Right atrium auricular region (tissue), 2 donors: ENCODE measurements around the gene ROS1. TPM values are rescaled to one million over a fixed set of nuclear protein-coding genes. Genes with fewer than 3 reads are reported as not detected.

Experiments used
- DNase-seq: peaks from one replicate; pipeline ENCODE4 v3.0.0-alpha.2; 2019; ENCODE audit warnings: low spot score
- H3K27ac ChIP-seq, 2 donors: fragments of 200-600 bp; sonication (generic); 1 replicate in 1 of 2; 2 replicates in 1 of 2; pipeline ENCODE4 v1.5.1; 2016 to 2019
- H3K27me3 ChIP-seq, 2 donors: fragments of 200-600 bp; sonication (generic); one replicate each; pipeline versions ENCODE4 v1.5.1 to v1.6.0; 2017 to 2019
- H3K36me3 ChIP-seq: fragments of 200-600 bp; sonication (generic); one replicate; pipeline ENCODE4 v1.5.1; 2016
- H3K4me1 ChIP-seq, 2 donors: fragments of 200-600 bp; sonication (generic); one replicate each; pipeline versions ENCODE4 v1.5.1 to v1.6.0; 2017 to 2019
- H3K4me3 ChIP-seq, 2 donors: fragments of 200-600 bp; sonication (generic); 1 replicate in 1 of 2; 2 replicates in 1 of 2; pipeline ENCODE4 v1.5.1; 2017 to 2019; ENCODE audit warnings: mild to moderate bottlenecking in 1 of 2, moderate library complexity in 1 of 2
- H3K9me3 ChIP-seq, 2 donors: fragments of 200-600 bp; sonication (generic); one replicate each; pipeline ENCODE4 v1.5.1; 2019
- total RNA-seq, 2 donors: library from RNA; depleted of rRNA; stranded (reverse); fragments of >200 nt; gene quantifications; one replicate each; pipeline ENCODE4 v1.1.0, GENCODE V29; 2016
- TF ChIP-seq, protein P1 (sequence below), 2 donors: fragments of 200-600 bp; sonication (generic); IDR thresholded peaks; one replicate each; pipeline ENCODE4 v1.5.1; 2019; ENCODE audit warnings: antibody characterized with exemption in 2 of 2

Gene ROS1
- total RNA-seq, 2 donors from 2014 or later, result not detected

DNA sequence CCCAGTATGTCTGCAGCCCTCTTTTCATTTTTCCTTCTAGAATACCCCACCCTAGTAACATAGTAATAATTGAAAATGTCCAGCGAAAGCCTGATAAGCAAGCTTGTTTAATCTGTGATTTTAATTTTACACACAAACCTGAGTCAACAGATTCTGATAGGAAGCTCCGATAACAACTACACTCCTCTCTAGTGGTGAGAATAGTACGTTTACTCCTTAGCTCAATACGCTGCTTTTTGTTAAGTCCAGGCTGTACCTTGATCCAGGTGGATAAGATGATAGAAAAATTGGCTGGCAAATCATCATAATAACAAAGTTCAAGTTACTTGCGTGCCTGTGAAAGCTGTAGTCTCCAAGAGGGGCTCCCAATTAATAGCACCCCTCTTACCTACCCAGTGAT, 31.3 kb upstream of the ROS1 start:
- no peak for DNase-seq
- Histone ChIP-seq H3K4me1 (no peaks in the 10 kb centered on the region), H3K27me3 (no peaks in the 10 kb centered on the region), H3K36me3 (no peaks in the 10 kb centered on the region), H3K4me3 (no peak overlapping the region), H3K9me3 (no peaks in the 10 kb centered on the region), H3K27ac (no peak overlapping the region)
- TF ChIP-seq, protein P1, sequence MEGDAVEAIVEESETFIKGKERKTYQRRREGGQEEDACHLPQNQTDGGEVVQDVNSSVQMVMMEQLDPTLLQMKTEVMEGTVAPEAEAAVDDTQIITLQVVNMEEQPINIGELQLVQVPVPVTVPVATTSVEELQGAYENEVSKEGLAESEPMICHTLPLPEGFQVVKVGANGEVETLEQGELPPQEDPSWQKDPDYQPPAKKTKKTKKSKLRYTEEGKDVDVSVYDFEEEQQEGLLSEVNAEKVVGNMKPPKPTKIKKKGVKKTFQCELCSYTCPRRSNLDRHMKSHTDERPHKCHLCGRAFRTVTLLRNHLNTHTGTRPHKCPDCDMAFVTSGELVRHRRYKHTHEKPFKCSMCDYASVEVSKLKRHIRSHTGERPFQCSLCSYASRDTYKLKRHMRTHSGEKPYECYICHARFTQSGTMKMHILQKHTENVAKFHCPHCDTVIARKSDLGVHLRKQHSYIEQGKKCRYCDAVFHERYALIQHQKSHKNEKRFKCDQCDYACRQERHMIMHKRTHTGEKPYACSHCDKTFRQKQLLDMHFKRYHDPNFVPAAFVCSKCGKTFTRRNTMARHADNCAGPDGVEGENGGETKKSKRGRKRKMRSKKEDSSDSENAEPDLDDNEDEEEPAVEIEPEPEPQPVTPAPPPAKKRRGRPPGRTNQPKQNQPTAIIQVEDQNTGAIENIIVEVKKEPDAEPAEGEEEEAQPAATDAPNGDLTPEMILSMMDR (IDR thresholded peaks at IDR 0.05), result no peak

DNA sequence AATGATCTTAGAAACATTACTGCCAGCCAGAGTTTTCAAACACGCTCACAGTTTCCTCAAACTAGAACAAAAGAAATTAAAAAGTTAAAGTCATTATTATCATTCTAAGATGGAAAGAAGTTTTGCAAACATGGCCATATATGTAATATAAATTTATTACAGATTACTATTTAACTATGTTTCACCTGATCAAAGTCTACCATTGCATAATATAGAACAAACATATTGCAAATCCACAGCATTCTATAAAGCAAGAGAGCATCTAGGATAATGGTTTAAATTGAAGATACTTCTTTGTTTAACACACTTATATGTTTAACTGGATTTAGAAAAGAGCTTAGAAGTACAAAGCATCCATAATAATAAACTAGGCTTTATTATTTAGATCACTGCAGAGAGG, 30.5 kb upstream of the ROS1 start:
- Histone ChIP-seq H3K27ac (no peak overlapping the region), H3K36me3 (no peaks in the 10 kb centered on the region), H3K4me1 (no peaks in the 10 kb centered on the region), H3K27me3 (no peaks in the 10 kb centered on the region), H3K9me3 (no peaks in the 10 kb centered on the region), H3K4me3 (no peak overlapping the region)
- TF ChIP-seq, protein P1 (IDR thresholded peaks at IDR 0.05), result no peak
- DNase-seq, result no peak

DNA sequence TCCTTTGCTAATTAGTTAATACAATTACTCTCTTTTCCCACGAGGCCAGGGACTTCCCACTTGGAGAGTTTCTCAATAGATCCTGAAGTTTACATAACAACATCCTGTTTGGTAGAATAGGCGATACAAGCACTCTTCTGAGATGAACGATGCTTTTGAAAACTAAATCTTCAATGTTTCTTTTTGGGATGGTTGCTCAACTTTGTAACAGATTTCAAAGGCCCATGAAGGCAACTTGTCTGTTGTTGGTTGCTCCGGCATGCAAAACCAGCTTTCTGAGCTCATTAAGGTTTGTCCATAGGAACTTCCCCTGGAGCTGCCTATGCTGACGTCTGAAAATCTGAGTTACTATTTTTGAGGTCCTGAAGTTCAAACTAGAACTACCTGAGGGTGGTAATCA, 25.9 kb upstream of the ROS1 start:
- no peaks in the 10 kb centered on the region for H3K4me1 ChIP-seq
- no peak for DNase-seq
- H3K9me3 ChIP-seq, result no peaks in the 10 kb centered on the region
- no peak overlapping the region for H3K4me3 ChIP-seq
- H3K27ac ChIP-seq, result no peak overlapping the region
- TF ChIP-seq, protein P1 (IDR thresholded peaks at IDR 0.05), result no peak
- H3K36me3 ChIP-seq, result no peaks in the 10 kb centered on the region
- no peaks in the 10 kb centered on the region for H3K27me3 ChIP-seq

DNA sequence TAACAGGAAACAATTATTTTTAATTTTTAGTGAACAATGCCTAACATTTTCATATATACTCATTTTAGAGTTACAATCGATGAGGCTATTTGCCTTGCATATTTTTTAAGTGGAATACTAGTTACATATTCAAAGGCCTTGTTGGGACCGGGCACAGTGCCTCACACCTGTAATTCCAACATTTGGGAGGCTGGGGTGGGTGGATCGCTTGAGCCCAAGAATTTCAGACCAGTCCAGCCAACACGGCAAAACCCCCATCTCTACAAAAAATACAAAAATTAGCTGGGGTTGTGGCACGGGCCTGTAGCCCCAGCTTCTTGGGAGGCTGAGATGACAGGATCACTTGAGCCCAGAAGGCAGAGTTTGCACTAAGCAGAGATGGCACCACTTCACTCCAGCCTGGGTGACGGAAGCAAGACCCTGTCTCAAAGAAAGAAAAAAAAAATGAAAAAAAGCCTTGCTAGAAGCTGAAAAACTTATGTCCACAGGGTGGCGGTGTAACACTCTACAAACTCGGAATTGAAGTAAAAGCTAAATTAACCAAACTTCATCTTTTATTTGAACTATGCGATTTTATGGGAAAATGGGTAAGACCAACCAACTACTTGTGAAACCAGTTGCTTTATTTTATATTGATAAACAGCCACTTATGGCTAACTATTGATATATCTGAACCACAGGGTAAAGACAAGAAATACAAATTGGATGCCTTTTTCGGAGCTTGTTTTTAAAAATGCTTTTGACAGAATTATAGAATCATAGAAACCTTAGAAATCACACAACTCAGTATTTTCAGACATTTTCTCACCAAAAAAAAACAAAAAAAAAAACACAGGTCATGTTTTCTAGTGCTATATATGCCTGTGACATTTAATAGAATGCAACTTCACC, 24.1 kb upstream of the ROS1 start:
- H3K27ac ChIP-seq, result no peak overlapping the region
- no peak for DNase-seq
- H3K27me3 ChIP-seq, result no peaks in the 10 kb centered on the region
- no peak overlapping the region for H3K4me3 ChIP-seq
- no peaks in the 10 kb centered on the region for H3K4me1 ChIP-seq
- H3K36me3 ChIP-seq, result no peaks in the 10 kb centered on the region
- TF ChIP-seq, protein P1 (IDR thresholded peaks at IDR 0.05), result peak; percentile 64 to 85
- no peaks in the 10 kb centered on the region for H3K9me3 ChIP-seq

DNA sequence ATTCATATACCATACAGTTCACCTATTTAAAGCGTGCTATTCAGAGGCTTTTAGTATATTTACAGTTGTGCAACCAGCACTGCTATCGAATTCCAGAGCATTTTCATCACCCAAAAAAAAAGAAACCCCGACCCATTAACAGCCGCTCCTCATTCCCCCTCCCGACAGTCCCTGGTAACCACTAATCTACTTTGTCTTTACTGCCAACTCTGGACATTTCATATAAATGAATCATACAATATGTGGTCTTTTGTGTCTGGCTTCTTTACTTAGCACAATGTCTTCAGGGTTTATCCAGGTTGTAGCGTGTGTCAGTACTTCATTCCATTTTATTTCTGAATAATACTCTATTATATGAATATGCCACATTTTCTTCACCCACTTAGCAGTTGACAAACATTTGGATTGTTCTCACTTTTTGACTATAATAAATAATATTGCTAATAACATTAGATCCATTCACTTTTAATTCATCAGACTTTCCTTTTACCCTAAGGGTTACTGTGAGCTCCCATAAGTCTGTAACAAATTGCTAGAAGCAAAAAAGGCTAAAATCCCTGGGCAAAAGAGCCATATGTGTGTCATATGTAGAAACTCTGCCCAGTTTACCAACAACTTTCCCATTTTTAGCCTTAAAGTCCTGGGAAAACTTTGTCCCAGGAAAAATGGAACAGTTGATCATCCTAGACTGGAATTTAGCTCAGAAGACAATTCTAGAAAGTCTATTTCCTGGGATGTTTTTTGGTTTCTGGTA, 23.2 kb upstream of the ROS1 start:
- TF ChIP-seq, protein P1 (IDR thresholded peaks at IDR 0.05), result no peak
- H3K9me3 ChIP-seq, result no peaks in the 10 kb centered on the region
- no peak overlapping the region for H3K4me3 ChIP-seq
- H3K27ac ChIP-seq, result no peak overlapping the region
- no peaks in the 10 kb centered on the region for H3K4me1 ChIP-seq
- no peak for DNase-seq
- H3K36me3 ChIP-seq, result no peaks in the 10 kb centered on the region
- no peaks in the 10 kb centered on the region for H3K27me3 ChIP-seq
